ENCODE measurements around the gene EDA. TPM values are rescaled to one million over a fixed set of nuclear protein-coding genes. Genes with fewer than 3 reads are reported as not detected.

EDA gene
- total and polyA plus RNA-seq, 2 donors (not counting 1 experiment from before 2014, with no cell fraction given) = 0.04 to 1.2 TPM

DNA sequence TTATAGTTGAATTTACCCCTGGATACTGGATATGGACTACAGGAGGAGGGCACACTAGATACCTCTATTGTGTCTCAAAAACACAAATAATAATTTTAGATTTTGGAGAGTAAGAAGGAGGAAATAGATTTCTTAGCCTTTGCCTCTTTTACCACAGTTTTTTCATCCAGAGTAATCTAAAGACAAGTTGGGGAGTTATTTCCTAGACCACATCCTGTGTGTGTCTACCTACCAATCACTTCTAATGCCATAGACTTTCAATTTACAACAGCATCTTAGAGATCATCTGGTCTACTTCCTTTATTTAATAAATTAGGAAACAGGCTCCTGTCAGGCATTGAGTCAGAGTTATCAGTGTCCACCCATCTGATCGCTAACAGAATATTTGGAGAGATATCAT, 191.5 kb downstream of the EDA start:
- Histone ChIP-seq H4K20me1 (ENCODE audit: control insufficient read depth, insufficient read depth, low read length, poor library complexity, severe bottlenecking) (no peaks in the 10 kb centered on the region), H3K79me2 (ENCODE audit: control insufficient read depth, insufficient read depth, low read length) (no peaks in the 10 kb centered on the region), H3K4me2 (replicated peaks; ENCODE audit: low read depth, low read length, poor library complexity, severe bottlenecking) (no peak overlapping the region), H3K4me3 (ENCODE audit: control extremely low read depth in 1 of 5, extremely low read depth in 1 of 5, insufficient read depth in 1 of 5, low read depth in 2 of 5, low read length in 4 of 5) (no peak overlapping the region), H3K9ac (ENCODE audit: low read length) (no peak overlapping the region), H3K27ac (ENCODE audit: low read length in 2 of 2) (no peak overlapping the region), H3K4me1 (ENCODE audit: control insufficient read depth in 2 of 2, insufficient read depth in 2 of 2, low read length in 2 of 2) (no peaks in the 10 kb centered on the region), H2AFZ (ENCODE audit: insufficient read depth, low read depth, low read length, poor library complexity, severe bottlenecking) (no peak overlapping the region), H3K27me3 (replicated peaks in 1 of 4; ENCODE audit: control extremely low read depth in 1 of 4, control insufficient read depth in 3 of 4, insufficient read depth in 4 of 4, low read length in 3 of 4) (no peaks in the 10 kb centered on the region), H3K36me3 (replicated peaks in 1 of 2; ENCODE audit: control extremely low read depth in 1 of 2, control insufficient read depth in 1 of 2, extremely low read depth in 1 of 2, insufficient read depth in 2 of 2, low read length in 1 of 2) (no peaks in the 10 kb centered on the region), H3K9me3 (ENCODE audit: control extremely low read depth in 1 of 3, control insufficient read depth in 2 of 3, insufficient read depth in 1 of 3, low read length in 2 of 3) (no peaks in the 10 kb centered on the region)
- ChIA-PET CTCF (no interaction called here), POLR2A (no interaction called here)
- H3K27ac Mint-ChIP-seq = no peak overlapping the region
- WGBS (ENCODE audit: insufficient coverage) = 60% methylated on average over 1 of the region's 1 CpG
- ATAC-seq (ENCODE audit: low read depth) (no peak), DNase-seq (no peak)
- H3K9me3 Mint-ChIP-seq (ENCODE audit: insufficient read depth) = no peaks in the 10 kb centered on the region
- TF ChIP-seq, protein P1, sequence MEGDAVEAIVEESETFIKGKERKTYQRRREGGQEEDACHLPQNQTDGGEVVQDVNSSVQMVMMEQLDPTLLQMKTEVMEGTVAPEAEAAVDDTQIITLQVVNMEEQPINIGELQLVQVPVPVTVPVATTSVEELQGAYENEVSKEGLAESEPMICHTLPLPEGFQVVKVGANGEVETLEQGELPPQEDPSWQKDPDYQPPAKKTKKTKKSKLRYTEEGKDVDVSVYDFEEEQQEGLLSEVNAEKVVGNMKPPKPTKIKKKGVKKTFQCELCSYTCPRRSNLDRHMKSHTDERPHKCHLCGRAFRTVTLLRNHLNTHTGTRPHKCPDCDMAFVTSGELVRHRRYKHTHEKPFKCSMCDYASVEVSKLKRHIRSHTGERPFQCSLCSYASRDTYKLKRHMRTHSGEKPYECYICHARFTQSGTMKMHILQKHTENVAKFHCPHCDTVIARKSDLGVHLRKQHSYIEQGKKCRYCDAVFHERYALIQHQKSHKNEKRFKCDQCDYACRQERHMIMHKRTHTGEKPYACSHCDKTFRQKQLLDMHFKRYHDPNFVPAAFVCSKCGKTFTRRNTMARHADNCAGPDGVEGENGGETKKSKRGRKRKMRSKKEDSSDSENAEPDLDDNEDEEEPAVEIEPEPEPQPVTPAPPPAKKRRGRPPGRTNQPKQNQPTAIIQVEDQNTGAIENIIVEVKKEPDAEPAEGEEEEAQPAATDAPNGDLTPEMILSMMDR (IDR thresholded peaks at IDR 0.05) = no peak
- no peak for TF ChIP-seq EZH2 (IDR thresholded peaks at IDR 0.05; ENCODE audit: borderline replicate concordance, insufficient read depth, low read depth, low read length, poor library complexity, severe bottlenecking)
- H3K27me3 Mint-ChIP-seq = no peaks in the 10 kb centered on the region
- intact Hi-C loops (cut with micrococcal nuclease) = no loop called here
- H3K4me3 Mint-ChIP-seq = no peak overlapping the region
- H3K4me1 Mint-ChIP-seq = no peaks in the 10 kb centered on the region

GRCh38 chrX:69808375-69808774, 192.5 kb downstream of the EDA start:
- Histone ChIP-seq H3K27ac (ENCODE audit: low read length in 2 of 2) (no peak overlapping the region), H3K9ac (ENCODE audit: low read length) (no peak overlapping the region), H3K9me3 (ENCODE audit: control extremely low read depth in 1 of 3, control insufficient read depth in 2 of 3, insufficient read depth in 1 of 3, low read length in 2 of 3) (no peaks in the 10 kb centered on the region), H3K79me2 (ENCODE audit: control insufficient read depth, insufficient read depth, low read length) (no peaks in the 10 kb centered on the region), H4K20me1 (ENCODE audit: control insufficient read depth, insufficient read depth, low read length, poor library complexity, severe bottlenecking) (no peaks in the 10 kb centered on the region), H3K27me3 (replicated peaks in 1 of 4; ENCODE audit: control extremely low read depth in 1 of 4, control insufficient read depth in 3 of 4, insufficient read depth in 4 of 4, low read length in 3 of 4) (no peaks in the 10 kb centered on the region), H3K4me1 (ENCODE audit: control insufficient read depth in 2 of 2, insufficient read depth in 2 of 2, low read length in 2 of 2) (no peaks in the 10 kb centered on the region), H2AFZ (ENCODE audit: insufficient read depth, low read depth, low read length, poor library complexity, severe bottlenecking) (no peak overlapping the region), H3K4me2 (replicated peaks; ENCODE audit: low read depth, low read length, poor library complexity, severe bottlenecking) (no peak overlapping the region), H3K4me3 (ENCODE audit: control extremely low read depth in 1 of 5, extremely low read depth in 1 of 5, insufficient read depth in 1 of 5, low read depth in 2 of 5, low read length in 4 of 5) (no peak overlapping the region), H3K36me3 (replicated peaks in 1 of 2; ENCODE audit: control extremely low read depth in 1 of 2, control insufficient read depth in 1 of 2, extremely low read depth in 1 of 2, insufficient read depth in 2 of 2, low read length in 1 of 2) (no peaks in the 10 kb centered on the region)
- ATAC-seq (ENCODE audit: low read depth) (no peak), DNase-seq (no peak)
- Mint-ChIP-seq H3K4me1 (no peaks in the 10 kb centered on the region), H3K9me3 (ENCODE audit: insufficient read depth) (no peaks in the 10 kb centered on the region), H3K27me3 (no peaks in the 10 kb centered on the region), H3K4me3 (no peak overlapping the region), H3K27ac (no peak overlapping the region)
- intact Hi-C loops (cut with micrococcal nuclease) = no loop called here
- ChIA-PET POLR2A (no interaction called here), CTCF (no interaction called here)
- WGBS (ENCODE audit: insufficient coverage) = no CpG with 5 or more reads among the region's 2 CpGs
- no peak for TF ChIP-seq EZH2 (IDR thresholded peaks at IDR 0.05; ENCODE audit: borderline replicate concordance, insufficient read depth, low read depth, low read length, poor library complexity, severe bottlenecking)
- TF ChIP-seq, protein P1 (IDR thresholded peaks at IDR 0.05) = no peak
